ENCODE results near the gene GOLT1A. TPM values are rescaled to one million over a fixed set of nuclear protein-coding genes. Genes with fewer than 3 reads are reported as not detected.
A peak's percentile ranks its signal among the peaks of the same experiment; 100 is the strongest.

GOLT1A gene
- polyA plus RNA-seq, 2 of the 4 experiments (the other 2 are of a cell fraction) = 1.8 to 6.4 TPM

GRCh38 chr1:204174958-204175357, 38.8 kb downstream of the GOLT1A start (continued):
- TF ChIP-seq GATA3 (IDR thresholded peaks at IDR 0.05; ENCODE audit: borderline replicate concordance) (no peak), RARB (CRISPR knock-in tag; IDR thresholded peaks at IDR 0.05) (no peak)

- no peak overlapping the region for H3K4me2 ChIP-seq
- no peak for FAIRE-seq
- peaks cover 20% of the 10 kb centered on the region for H3K9me3 ChIP-seq
- H3K4me3 ChIP-seq = no peak overlapping the region
- TF ChIP-seq POLR2AphosphoS2 (conservative IDR thresholded peaks at IDR 0.05; ENCODE audit: low read length) = no peak
- no peak for TF ChIP-seq BCL3 (IDR thresholded peaks at IDR 0.05)
- TF ChIP-seq RFX5 (IDR thresholded peaks at IDR 0.05) = no peak
- no peak for TF ChIP-seq MYC (IDR thresholded peaks at IDR 0.05; ENCODE audit: borderline replicate concordance, low read length)
- TF ChIP-seq MAX (IDR thresholded peaks at IDR 0.05) = no peak
- TF ChIP-seq BHLHE40 (IDR thresholded peaks at IDR 0.05; ENCODE audit: low read depth, low read length) = no peak
- no peak for TF ChIP-seq HMGXB4 (CRISPR knock-in tag; IDR thresholded peaks at IDR 0.05; ENCODE audit: borderline replicate concordance)
- 91% methylated on average over 2 of the region's 2 CpGs for WGBS (ENCODE audit: missing lambda C conversion rate)
- ATAC-seq = no peak
- DNase-seq (ENCODE audit: low read depth in 1 of 2, low spot score in 1 of 2) = no peak
- ChIA-PET CTCF (interaction anchor here (0.5 to 16.3 kb wide), 7 partner anchors 11 to 331 kb away, joined by 3 to 314 read pairs (median 6); no protein-coding TSS in a partner anchor), POLR2A (no interaction called here)
- peaks cover 5% of the 10 kb centered on the region; the same call in 2 of the 3 replicates for H3K4me1 ChIP-seq
- H3K27ac ChIP-seq = 0 out of 6 replicates have a peak overlapping the region, but pooled peaks of 1 of the 2 experiments have one; percentile 4
Measured at GRCh38 chr1:204172404-204173029, 41.3 kb downstream of the GOLT1A start.

GRCh38 chr1:204171751-204172178, 42.0 kb downstream of the GOLT1A start:
- Histone ChIP-seq H3K4me1 (peaks cover 5% of the 10 kb centered on the region; the same call in 2 of the 3 replicates), H3K27ac (no peak overlapping the region; a peak in 1 of 6 replicates), H3K4me3 (no peak overlapping the region), H3K4me2 (no peak overlapping the region), H3K9me3 (peaks cover 20% of the 10 kb centered on the region)
- ATAC-seq (peak in 1 of 2 experiments; percentile 49; a peak in 3 of 6 replicates), DNase-seq (ENCODE audit: low read depth in 1 of 2, low spot score in 1 of 2) (peak; percentile 31 to 49), FAIRE-seq (no peak)
- CTCF ChIA-PET = interaction anchor here (0.7 to 16.3 kb wide), 6 partner anchors 10 to 226 kb away, joined by 3 to 314 read pairs (median 20); no protein-coding TSS in a partner anchor
- POLR2A ChIA-PET = no interaction called here
- 6% methylated on average over 4 of the region's 4 CpGs for WGBS (ENCODE audit: missing lambda C conversion rate)
- peak; percentile 68; the same call in 1 of the 2 replicates for TF ChIP-seq HOXA7 (CRISPR knock-in tag; IDR thresholded peaks at IDR 0.05)
- TF ChIP-seq FOSB (CRISPR knock-in tag; IDR thresholded peaks at IDR 0.05) = peak; percentile 62; the same call in 1 of the 2 replicates
- peak; percentile 89 for TF ChIP-seq HOXB5 (CRISPR knock-in tag; IDR thresholded peaks at IDR 0.05)
- TF ChIP-seq KDM5A (IDR thresholded peaks at IDR 0.05) = no peak
- 0 out of 2 replicates have a peak, but pooled peaks have one; percentile 15 for TF ChIP-seq TFCP2L1 (CRISPR knock-in tag; IDR thresholded peaks at IDR 0.05)
- TF ChIP-seq HOXB13 (CRISPR knock-in tag; IDR thresholded peaks at IDR 0.05; ENCODE audit: low read depth) = peak; percentile 95; the same call in 1 of the 2 replicates
- no peak for TF ChIP-seq REST (IDR thresholded peaks at IDR 0.05)
- TF ChIP-seq TP53 (CRISPR knock-in tag; IDR thresholded peaks at IDR 0.05) = peak; percentile 49; the same call in 1 of the 2 replicates
- no peak; the same call in 1 of the 2 replicates for TF ChIP-seq GATA3 (IDR thresholded peaks at IDR 0.05; ENCODE audit: borderline replicate concordance)
- peak; percentile 100 for TF ChIP-seq ATOH8 (CRISPR knock-in tag; IDR thresholded peaks at IDR 0.05; ENCODE audit: low read depth)
- TF ChIP-seq ZSCAN20 (CRISPR knock-in tag; IDR thresholded peaks at IDR 0.05) = 0 out of 2 replicates have a peak, but pooled peaks have one; percentile 42
- peak; percentile 96; the same call in 1 of the 2 replicates for TF ChIP-seq FOXS1 (CRISPR knock-in tag; IDR thresholded peaks at IDR 0.05)
- no peak for TF ChIP-seq PHF8 (IDR thresholded peaks at IDR 0.05; ENCODE audit: borderline replicate concordance, low read depth)
- TF ChIP-seq CHD2 (IDR thresholded peaks at IDR 0.05; ENCODE audit: low read length, partially characterized antibody) = no peak
- peak; percentile 66 to 79 for TF ChIP-seq CEBPB (IDR thresholded peaks at IDR 0.05)
- peak; percentile 98 for TF ChIP-seq EHF (CRISPR knock-in tag; IDR thresholded peaks at IDR 0.05)
- TF ChIP-seq RARB (CRISPR knock-in tag; IDR thresholded peaks at IDR 0.05) = 0 out of 2 replicates have a peak, but pooled peaks have one; percentile 76
- no peak for TF ChIP-seq FOSL2 (IDR thresholded peaks at IDR 0.05)
- TF ChIP-seq FOSL2 (CRISPR knock-in tag; IDR thresholded peaks at IDR 0.05) = peak; percentile 58; the same call in 1 of the 2 replicates
- TF ChIP-seq ZNF302 (CRISPR knock-in tag; IDR thresholded peaks at IDR 0.05) = peak; percentile 83

Data from A549 (cell line).